K562 treated with DMSO at 1 percent for 4 hours (cell line): Measurements from ENCODE around the gene PLXNB2. TPM values are rescaled to one million over a fixed set of nuclear protein-coding genes. Genes with fewer than 3 reads are reported as not detected.

ENCODE experiments used
- total RNA-seq: library from RNA; unstranded; fragments of 300-600 nt; gene quantifications from 2 replicates; pipeline ENCODE4 v1.2.3, GENCODE V29; 2022; ENCODE audit not compliant: insufficient read depth

Gene PLXNB2
- 34.3 and 35.7 TPM in 2 replicates for total RNA-seq

GRCh38 chr22:50306753-50307749 lies at the start of gene PLXNB2:
Gene PLXNB2, minus strand, starts transcription at chr22:50307646. Its CDS starts 17,062 bp downstream, at chr22:50290584.

GRCh38 chr22:50342651-50343540 lies 35.5 kb upstream of the PLXNB2 start, which contains the start of gene PPP6R2:
Gene PPP6R2, plus strand, starts transcription at chr22:50343327. Its CDS starts 50,582 bp downstream, at chr22:50393909.

GRCh38 chr22:50326956-50327710 lies 19.7 kb upstream of the PLXNB2 start, which contains the start of gene DENND6B:
Gene DENND6B, minus strand, starts transcription at chr22:50327012. Its CDS starts 24 bp downstream, at chr22:50326988.

GRCh38 chr22:50269970-50270665 lies 37.3 kb downstream of the PLXNB2 start, which contains the start of gene MAPK11:
Gene MAPK11, minus strand, starts transcription at chr22:50270380. Its CDS starts 88 bp downstream, at chr22:50270292.

GRCh38 chr22:50261615-50262459 lies 45.6 kb downstream of the PLXNB2 start, which contains the start of gene MAPK12:
Gene MAPK12, minus strand, starts transcription at chr22:50261683. Its CDS starts 174 bp downstream, at chr22:50261509.

GRCh38 chr22:50250555-50251476 lies 56.6 kb downstream of the PLXNB2 start, which contains the start of gene HDAC10:
Gene HDAC10, minus strand, starts transcription at chr22:50251265. Its CDS starts 233 bp downstream, at chr22:50251032.

GRCh38 chr22:50244420-50245213 lies 62.8 kb downstream of the PLXNB2 start, which contains the start of gene TUBGCP6:
Gene TUBGCP6, minus strand, starts transcription at chr22:50245023. Its CDS starts 564 bp downstream, at chr22:50244459.

Other genes starting within 250 kb of the PLXNB2 start
- gene TTLL8, start 249.3 kb downstream of the PLXNB2 start, total RNA-seq: not detected in 2 replicates
- 1.5 and 5.6 TPM in 2 replicates for gene MLC1, start 222.2 kb downstream of the PLXNB2 start, total RNA-seq
- 0.66 and 0.81 TPM in 2 replicates for gene MOV10L1, start 217.6 kb downstream of the PLXNB2 start, total RNA-seq
- gene PANX2, start 136.9 kb downstream of the PLXNB2 start, total RNA-seq: 24.4 and 28.0 TPM in 2 replicates
- gene TRABD, start 121.7 kb downstream of the PLXNB2 start, total RNA-seq: 54.3 and 67.9 TPM in 2 replicates
- gene SELENOO, start 106.6 kb downstream of the PLXNB2 start, total RNA-seq: 19.9 and 32.2 TPM in 2 replicates
- gene TUBGCP6, start 62.6 kb downstream of the PLXNB2 start, total RNA-seq: 11.9 and 16.1 TPM in 2 replicates
- 25.1 and 29.2 TPM in 2 replicates for gene HDAC10, start 56.4 kb downstream of the PLXNB2 start, total RNA-seq
- gene MAPK12, start 46.0 kb downstream of the PLXNB2 start, total RNA-seq: 24.5 and 32.8 TPM in 2 replicates
- 7.2 and 11.4 TPM in 2 replicates for gene MAPK11, start 37.3 kb downstream of the PLXNB2 start, total RNA-seq
- gene DENND6B, start 19.4 kb upstream of the PLXNB2 start, total RNA-seq: 1.8 TPM in 2 replicates
- gene PPP6R2, start 35.7 kb upstream of the PLXNB2 start, total RNA-seq: 42.2 and 49.8 TPM in 2 replicates
- gene SBF1, start 167.4 kb upstream of the PLXNB2 start, total RNA-seq: 46.6 and 47.5 TPM in 2 replicates
- gene ADM2, start 173.9 kb upstream of the PLXNB2 start, total RNA-seq: 8.0 and 9.4 TPM in 2 replicates
- not detected in 2 replicates for gene MIOX, start 179.2 kb upstream of the PLXNB2 start, total RNA-seq
- 52.4 and 57.2 TPM in 2 replicates for gene LMF2, start 200.1 kb upstream of the PLXNB2 start, total RNA-seq
- gene NCAPH2, start 200.6 kb upstream of the PLXNB2 start, total RNA-seq: 70.5 and 85.1 TPM in 2 replicates
- 2.4 and 4.6 TPM in 2 replicates for gene SCO2, start 218.0 kb upstream of the PLXNB2 start, total RNA-seq
- gene TYMP, start 222.4 kb upstream of the PLXNB2 start, total RNA-seq: 4.4 and 7.1 TPM in 2 replicates
- 8.1 and 14.9 TPM in 2 replicates for gene KLHDC7B, start 238.3 kb upstream of the PLXNB2 start, total RNA-seq